Parathyroid adenoma (tissue), 2 donors: ENCODE data around the gene POLR3A.
"Not testable (repeated sequence)": the region's sequence is repeated elsewhere in the genome, so short reads cannot be mapped to it uniquely, and the experiment has no call there.

Experiments used
- H2AFZ ChIP-seq: fragments of 300-600 bp; sonication (generic); one replicate; pipeline ENCODE4 v1.7.0; 2017; ENCODE audit warnings: antibody characterized with exemption, mild to moderate bottlenecking
- H3K27ac ChIP-seq: fragments of 300-600 bp; sonication (generic); one replicate; pipeline ENCODE4 v1.7.0; 2017
- H3K27me3 ChIP-seq: fragments of 300-600 bp; sonication (generic); one replicate; pipeline ENCODE4 v1.7.0; 2017; ENCODE audit warnings: low read length; ENCODE audit not compliant: control insufficient read depth, insufficient read depth
- H3K36me3 ChIP-seq: fragments of 300-600 bp; sonication (generic); one replicate; pipeline ENCODE4 v1.7.0; 2017; ENCODE audit warnings: low read length; ENCODE audit not compliant: control insufficient read depth, insufficient read depth
- H3K4me1 ChIP-seq: fragments of 300-600 bp; sonication (generic); one replicate; pipeline ENCODE4 v1.7.0; 2017; ENCODE audit warnings: control low read depth
- H3K4me2 ChIP-seq: fragments of 300-600 bp; sonication (generic); one replicate; pipeline ENCODE4 v1.7.0; 2017; ENCODE audit warnings: low read length
- H3K4me3 ChIP-seq: fragments of 300-600 bp; sonication (generic); one replicate; pipeline ENCODE4 v1.7.0; 2017; ENCODE audit warnings: low read depth, low read length
- H3K79me2 ChIP-seq: fragments of 300-600 bp; sonication (generic); one replicate; pipeline ENCODE4 v1.7.0; 2017; ENCODE audit warnings: control low read depth
- H3K9ac ChIP-seq: fragments of 300-600 bp; sonication (generic); one replicate; pipeline ENCODE4 v1.7.0; 2017; ENCODE audit warnings: mild to moderate bottlenecking
- H3K9me3 ChIP-seq: fragments of 300-600 bp; sonication (generic); one replicate; pipeline ENCODE4 v1.7.0; 2017; ENCODE audit warnings: low read length; ENCODE audit not compliant: control insufficient read depth
- CTCF ChIP-seq: fragments of 300-600 bp; sonication (generic); IDR thresholded peaks from one replicate; pipeline ENCODE4 v1.7.0; 2017; ENCODE audit warnings: antibody characterized with exemption, mild to moderate bottlenecking
- donor health status: primary hyperparathyroidism.

Gene POLR3A

GRCh38 chr10:78071857-78072179 is 42.5 kb upstream of the POLR3A start:
- Histone ChIP-seq H3K9ac (no peak overlapping the region), H3K4me2 (no peak overlapping the region), H2AFZ (no peak overlapping the region), H3K27me3 (no peaks in the 10 kb centered on the region), H3K9me3 (no peaks in the 10 kb centered on the region), H3K4me1 (no peaks in the 10 kb centered on the region), H3K36me3 (no peaks in the 10 kb centered on the region), H3K79me2 (no peaks in the 10 kb centered on the region), H3K27ac (no peak overlapping the region), H3K4me3 (no peak overlapping the region)
- TF ChIP-seq CTCF: no peak

- H3K27ac ChIP-seq: no peak overlapping the region
- no peak overlapping the region for H3K4me2 ChIP-seq
- no peaks in the 10 kb centered on the region for H3K36me3 ChIP-seq
- no peaks in the 10 kb centered on the region for H3K4me1 ChIP-seq
- H3K27me3 ChIP-seq: no peaks in the 10 kb centered on the region
- no peaks in the 10 kb centered on the region for H3K9me3 ChIP-seq
- no peak overlapping the region for H2AFZ ChIP-seq
- TF ChIP-seq CTCF: no peak
- no peak overlapping the region for H3K9ac ChIP-seq
- H3K4me3 ChIP-seq: no peak overlapping the region
- no peaks in the 10 kb centered on the region for H3K79me2 ChIP-seq
Measured at GRCh38 chr10:78071140-78071856, 42.0 kb upstream of the POLR3A start.

- no peak overlapping the region for H3K27ac ChIP-seq
- H3K36me3 ChIP-seq: no peaks in the 10 kb centered on the region
- H2AFZ ChIP-seq: no peak overlapping the region
- H3K27me3 ChIP-seq: no peaks in the 10 kb centered on the region
- H3K9me3 ChIP-seq: no peaks in the 10 kb centered on the region
- H3K4me2 ChIP-seq: no peak overlapping the region
- no peaks in the 10 kb centered on the region for H3K79me2 ChIP-seq
- H3K4me3 ChIP-seq: no peak overlapping the region
- H3K4me1 ChIP-seq: no peaks in the 10 kb centered on the region
- no peak overlapping the region for H3K9ac ChIP-seq
- no peak for TF ChIP-seq CTCF
Measured at GRCh38 chr10:78070726-78071125, 41.4 kb upstream of the POLR3A start.

- H3K79me2 ChIP-seq, H2AFZ ChIP-seq, H3K9ac ChIP-seq, H3K36me3 ChIP-seq, H3K27ac ChIP-seq, H3K4me2 ChIP-seq, H3K27me3 ChIP-seq, H3K4me1 ChIP-seq, H3K4me3 ChIP-seq, H3K9me3 ChIP-seq: not testable (repeated sequence)
Measured at GRCh38 chr10:78070064-78070463, 40.7 kb upstream of the POLR3A start.

- Histone ChIP-seq H3K79me2 (no peaks in the 10 kb centered on the region), H3K36me3 (no peaks in the 10 kb centered on the region)
Measured at GRCh38 chr10:78069151-78069550, 39.8 kb upstream of the POLR3A start.

More at GRCh38 chr10:78069151-78069550, 39.8 kb upstream of the POLR3A start:
- Histone ChIP-seq H2AFZ (no peak overlapping the region), H3K9ac (no peak overlapping the region), H3K4me1 (no peaks in the 10 kb centered on the region), H3K27ac (no peak overlapping the region), H3K9me3 (no peaks in the 10 kb centered on the region), H3K4me3 (no peak overlapping the region), H3K4me2 (no peak overlapping the region), H3K27me3 (no peaks in the 10 kb centered on the region)
- TF ChIP-seq CTCF: no peak
